Right lobe of liver (tissue), 6 donors: Measurements from ENCODE around the gene HHATL. TPM values are rescaled to one million over a fixed set of nuclear protein-coding genes. Genes with fewer than 3 reads are reported as not detected.

Source experiments
- ATAC-seq, 4 donors: fragments of 200-7000 bp; cut with Tn5 transposase; one replicate each; pipeline ENCODE4 v1.9.1; 2020; ENCODE audit warnings: mild to moderate bottlenecking in 4 of 4, moderate library complexity in 4 of 4
- DNase-seq, 3 donors: peaks; one replicate each; pipeline ENCODE4 v3.0.0-alpha.2; 2020
- H3K27ac ChIP-seq, 3 donors: fragments of 200-600 bp; one replicate each; pipeline ENCODE4 v1.8.0; 2022
- H3K27me3 ChIP-seq, 2 donors: fragments of 200-600 bp; one replicate each; pipeline ENCODE4 v1.8.0; 2022
- H3K36me3 ChIP-seq, 4 donors: fragments of 200-600 bp; sonication (generic) in 1 of 4; one replicate each; pipeline versions ENCODE4 v1.5.1 to v1.8.0; 2017 to 2022; ENCODE audit warnings: control low read depth in 1 of 4
- H3K4me1 ChIP-seq, 4 donors: fragments of 200-600 bp; sonication (generic) in 1 of 4; one replicate each; pipeline versions ENCODE4 v1.5.1 to v1.8.0; 2017 to 2022; ENCODE audit warnings: control low read depth in 1 of 4
- H3K4me3 ChIP-seq, 3 donors: fragments of 200-600 bp; one replicate each; pipeline ENCODE4 v1.8.0; 2022
- H3K9me3 ChIP-seq, 4 donors: fragments of 200-600 bp; sonication (generic) in 1 of 4; one replicate each; pipeline versions ENCODE4 v1.5.1 to v1.8.0; 2017 to 2022; ENCODE audit warnings: control low read depth in 1 of 4
- POLR2A ChIP-seq: fragments of 450-650 bp; IDR thresholded peaks from one replicate; pipeline ENCODE4 v1.6.1; 2017; ENCODE audit warnings: antibody characterized with exemption, mild to moderate bottlenecking
- WGBS: methylation state at CpG from one replicate; pipeline ENCODE4 v1.1.6; 2018; ENCODE audit warnings: low coverage, low lambda C conversion rate; ENCODE audit not compliant: insufficient coverage; ENCODE audit errors: missing lambda C conversion rate; 5-methylcytosine and 5-hydroxymethylcytosine counted together
- intact Hi-C, 2 donors: fragments of 100-400 bp; cut with DNase I; formaldehyde crosslinking; loops; one replicate each; pipeline versions ENCODE4 v1.11.2 to v1.14.1; 2022
- total RNA-seq, 6 experiments: library from RNA; depleted of rRNA in 2 of 6; stranded (reverse); fragments of >200 nt in 2 of 6; fragmentation: NEBNext Ultra II Directional in 3 of 6; extraction: Animal tissue kit (Norgen Biotek cat#: 25700) in 3 of 6; gene quantifications; one replicate each; pipeline versions ENCODE4 v1.1.0 to v1.2.4, GENCODE V29; 2016 to 2023
- TF ChIP-seq, protein P1 (sequence below), 4 donors: fragments of 200-600 bp in 3 of 4; fragments of 450-650 bp in 1 of 4; IDR thresholded peaks; one replicate each; pipeline versions ENCODE4 v1.5.1 to v1.8.0; 2016 to 2022; ENCODE audit warnings: antibody characterized with exemption in 4 of 4, mild to moderate bottlenecking in 2 of 4
- donor health status: DM: no; HTN: yes; CAD: no.
- donor health status: DM: no; HTN: no; CAD: no.
- donor health status: DM: no; HTN: no; CAD: no.
- donor health status: DM: no; HTN: yes; CAD: no.
- donor health status: DM: no; HTN: yes; CAD: no.

HHATL gene
- total RNA-seq, 6 experiments from 2014 or later: 0.29 to 1.0 (median 0.60) TPM; not detected in 3

DNA sequence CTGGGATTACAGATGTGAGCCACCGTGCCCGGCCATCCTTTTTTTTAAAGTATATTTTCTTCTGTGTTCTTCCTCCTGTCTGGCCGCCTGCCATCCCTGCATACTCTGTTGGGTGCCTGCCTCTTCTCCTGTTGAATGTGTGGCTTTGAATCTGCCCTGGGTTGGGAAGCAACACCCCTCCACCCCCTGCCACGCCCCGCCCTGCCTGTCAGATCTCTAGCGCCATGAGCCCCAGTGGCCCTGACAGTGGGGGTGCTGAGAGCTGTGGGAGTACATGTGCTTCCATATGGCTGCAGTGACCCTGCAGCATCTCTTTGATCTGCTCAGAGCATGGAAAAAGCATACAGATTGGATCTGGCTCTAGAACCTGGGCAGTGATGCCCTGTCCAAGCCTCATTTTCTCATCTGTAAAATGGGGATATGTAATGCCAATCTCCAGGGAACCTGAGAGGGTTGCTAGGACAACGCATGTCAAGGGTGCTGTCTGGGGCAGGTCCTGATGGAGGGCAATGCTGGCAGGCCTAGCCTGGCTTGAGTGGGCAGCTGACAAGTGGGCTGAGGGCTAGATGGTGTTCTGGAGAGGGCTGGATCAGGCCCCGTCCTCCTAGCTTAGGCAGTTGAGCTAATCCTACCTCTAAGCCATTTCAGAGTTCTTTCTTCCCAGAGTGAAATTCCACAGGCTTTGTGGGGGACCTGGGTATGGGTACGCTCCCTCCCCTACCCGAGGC, 46.6 kb upstream of the HHATL start:
- no peak overlapping the region for H3K27ac ChIP-seq
- H3K9me3 ChIP-seq: no peaks in the 10 kb centered on the region
- H3K4me1 ChIP-seq: peaks cover 0 to 19% (median 9%) of the 10 kb centered on the region in 4 donors
- H3K36me3 ChIP-seq: no peaks in the 10 kb centered on the region
- 95% methylated on average over 3 of the region's 10 CpGs for WGBS
- H3K27me3 ChIP-seq: no peaks in the 10 kb centered on the region
- TF ChIP-seq, protein P1, sequence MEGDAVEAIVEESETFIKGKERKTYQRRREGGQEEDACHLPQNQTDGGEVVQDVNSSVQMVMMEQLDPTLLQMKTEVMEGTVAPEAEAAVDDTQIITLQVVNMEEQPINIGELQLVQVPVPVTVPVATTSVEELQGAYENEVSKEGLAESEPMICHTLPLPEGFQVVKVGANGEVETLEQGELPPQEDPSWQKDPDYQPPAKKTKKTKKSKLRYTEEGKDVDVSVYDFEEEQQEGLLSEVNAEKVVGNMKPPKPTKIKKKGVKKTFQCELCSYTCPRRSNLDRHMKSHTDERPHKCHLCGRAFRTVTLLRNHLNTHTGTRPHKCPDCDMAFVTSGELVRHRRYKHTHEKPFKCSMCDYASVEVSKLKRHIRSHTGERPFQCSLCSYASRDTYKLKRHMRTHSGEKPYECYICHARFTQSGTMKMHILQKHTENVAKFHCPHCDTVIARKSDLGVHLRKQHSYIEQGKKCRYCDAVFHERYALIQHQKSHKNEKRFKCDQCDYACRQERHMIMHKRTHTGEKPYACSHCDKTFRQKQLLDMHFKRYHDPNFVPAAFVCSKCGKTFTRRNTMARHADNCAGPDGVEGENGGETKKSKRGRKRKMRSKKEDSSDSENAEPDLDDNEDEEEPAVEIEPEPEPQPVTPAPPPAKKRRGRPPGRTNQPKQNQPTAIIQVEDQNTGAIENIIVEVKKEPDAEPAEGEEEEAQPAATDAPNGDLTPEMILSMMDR (IDR thresholded peaks at IDR 0.05): no peak
- no peak for TF ChIP-seq POLR2A
- DNase-seq (peak in 1 of 3 donors; percentile 45), ATAC-seq (no peak)
- intact Hi-C loops: no loop called here
- no peak overlapping the region for H3K4me3 ChIP-seq

DNA sequence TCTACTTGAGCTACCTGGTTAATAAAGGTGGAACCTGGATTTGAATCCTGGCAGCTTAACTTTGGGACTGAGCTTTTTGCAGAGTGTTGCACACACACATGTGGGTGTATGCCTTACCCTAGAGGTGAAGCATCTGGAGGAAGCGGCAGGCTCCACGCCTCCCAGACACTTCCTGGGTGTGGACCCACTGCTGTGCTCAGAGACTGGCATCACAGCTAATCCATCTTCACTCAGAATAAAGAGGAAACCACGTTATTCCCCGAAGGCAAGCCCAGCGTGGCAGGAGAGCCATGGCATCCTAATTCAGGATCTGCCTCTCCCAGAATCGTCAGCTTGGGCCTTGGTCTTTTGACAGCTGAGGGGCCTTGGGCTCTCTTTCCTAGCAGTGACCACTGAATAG, 45.0 kb upstream of the HHATL start:
- Histone ChIP-seq H3K27me3 (no peaks in the 10 kb centered on the region), H3K4me3 (no peak overlapping the region), H3K9me3 (no peaks in the 10 kb centered on the region), H3K36me3 (no peaks in the 10 kb centered on the region), H3K4me1 (peaks cover 0 to 19% (median 9%) of the 10 kb centered on the region in 4 donors), H3K27ac (no peak overlapping the region)
- TF ChIP-seq, protein P1 (IDR thresholded peaks at IDR 0.05): no peak
- no peak for TF ChIP-seq POLR2A
- 89% methylated on average over 3 of the region's 6 CpGs for WGBS
- intact Hi-C loops: no loop called here
- DNase-seq (peak in 1 of 3 donors; percentile 35), ATAC-seq (no peak)

DNA sequence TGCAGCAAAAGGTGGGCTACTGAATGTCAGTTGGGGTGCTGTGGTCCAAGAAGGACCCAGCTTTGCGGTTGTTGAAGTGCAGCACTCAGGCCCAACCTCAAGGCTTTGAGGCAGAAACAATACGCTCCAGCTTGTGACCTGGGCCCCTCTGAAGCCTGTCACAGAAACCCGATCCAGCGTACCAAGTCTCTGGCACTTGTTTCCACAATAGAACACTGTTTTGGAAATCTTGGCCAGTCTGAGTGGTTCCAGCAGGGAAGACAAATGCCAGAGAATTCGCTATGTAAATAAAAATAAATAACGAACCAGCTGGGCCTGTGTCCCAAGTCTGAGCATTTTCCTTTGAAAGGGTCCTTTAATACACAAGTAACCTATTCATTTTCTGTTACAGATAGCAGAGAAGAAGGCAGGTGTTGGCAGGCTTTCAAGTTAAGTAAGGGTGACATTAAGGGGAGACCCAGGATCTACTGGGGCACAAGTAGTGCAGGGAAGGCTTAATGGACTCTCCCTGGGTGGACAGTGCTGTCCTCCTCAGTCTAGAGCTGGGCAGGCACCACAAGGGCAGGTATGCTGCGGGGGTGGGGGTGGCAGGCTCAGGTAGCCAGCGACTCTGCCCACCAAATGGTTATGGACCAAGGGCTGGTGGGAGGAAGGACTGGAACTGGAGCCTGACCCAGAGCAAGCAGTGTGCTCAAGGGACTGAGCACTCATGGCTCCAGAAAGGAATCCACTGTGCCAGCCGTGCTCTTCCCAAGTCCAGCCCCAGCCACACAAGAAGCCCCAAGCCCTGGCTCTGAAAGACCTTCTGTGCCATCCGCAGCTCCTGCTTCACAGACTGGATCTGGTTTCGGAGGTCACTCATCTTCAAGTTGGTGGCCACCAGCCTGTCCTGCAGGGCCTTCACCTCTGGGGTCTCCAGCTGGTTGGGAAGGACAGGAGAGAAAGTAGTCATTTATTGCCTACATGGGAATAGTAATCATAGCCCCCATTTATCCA, 44.2 kb upstream of the HHATL start:
- ATAC-seq (peak; percentile 36 to 67 (median 60)), DNase-seq (peak in 1 of 3 donors; percentile 54)
- Histone ChIP-seq H3K27me3 (no peaks in the 10 kb centered on the region), H3K27ac (peak overlapping the region in 2 of 3 donors; percentile 24 to 41), H3K9me3 (no peaks in the 10 kb centered on the region), H3K4me3 (no peak overlapping the region), H3K4me1 (peaks cover 0 to 19% (median 9%) of the 10 kb centered on the region in 4 donors), H3K36me3 (no peaks in the 10 kb centered on the region)
- 19% methylated on average over 2 of the region's 11 CpGs for WGBS
- intact Hi-C loops: no loop called here
- TF ChIP-seq POLR2A: no peak
- TF ChIP-seq, protein P1 (IDR thresholded peaks at IDR 0.05): no peak

DNA sequence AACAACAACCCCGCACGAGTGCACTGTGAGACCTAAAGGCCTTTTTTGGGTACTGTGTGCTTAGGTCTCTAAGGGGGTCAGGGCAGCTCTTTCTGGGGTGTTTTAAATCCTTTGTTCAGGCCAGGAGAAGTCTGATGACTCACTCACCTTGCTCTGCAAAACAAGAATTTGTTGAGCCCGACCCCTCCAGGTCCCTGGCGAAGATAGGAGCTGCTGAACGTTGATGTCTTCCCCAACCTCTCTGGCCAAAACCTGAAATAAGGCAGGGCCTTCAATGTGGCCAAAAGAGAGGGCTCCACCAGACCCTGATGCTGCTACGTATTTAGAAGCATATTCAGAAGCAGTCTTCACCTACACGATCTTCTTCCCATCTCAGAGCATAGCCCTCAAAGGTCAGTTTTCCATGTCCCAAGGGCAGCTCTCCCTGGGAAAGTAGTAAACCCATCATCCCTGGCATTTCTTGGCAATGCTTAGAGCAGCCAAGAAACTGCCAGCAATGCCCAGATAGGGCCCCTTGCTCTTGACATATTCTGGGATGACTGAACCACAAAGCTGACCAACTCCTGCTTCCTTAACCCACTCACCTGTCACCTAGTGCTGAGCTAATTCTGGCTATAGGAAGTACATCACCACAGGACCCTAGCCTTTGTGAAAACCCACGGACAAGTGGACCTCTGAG, 43.3 kb upstream of the HHATL start:
- H3K27ac ChIP-seq: peak overlapping the region in 2 of 3 donors; percentile 24 to 41

More for the DNA sequence above, 43.3 kb upstream of the HHATL start:
- H3K27me3 ChIP-seq: no peaks in the 10 kb centered on the region
- peaks cover 0 to 19% (median 9%) of the 10 kb centered on the region in 4 donors for H3K4me1 ChIP-seq
- intact Hi-C loops: no loop called here
- ATAC-seq: no peak
- H3K4me3 ChIP-seq: no peak overlapping the region
- H3K9me3 ChIP-seq: no peaks in the 10 kb centered on the region
- no peak for DNase-seq
- WGBS: 96% methylated on average over 4 of the region's 8 CpGs
- H3K36me3 ChIP-seq: no peaks in the 10 kb centered on the region
- TF ChIP-seq POLR2A: no peak
- TF ChIP-seq, protein P1 (IDR thresholded peaks at IDR 0.05): no peak
